Suprapubic skin (tissue), 4 donors: Measurements from ENCODE around the gene TSPAN14. TPM values are rescaled to one million over a fixed set of nuclear protein-coding genes. Genes with fewer than 3 reads are reported as not detected.

Experiments
- DNase-seq, 2 donors: peaks; one replicate each; pipeline ENCODE4 v3.0.0-alpha.2; 2019; ENCODE audit warnings: low spot score in 2 of 2
- H3K27ac ChIP-seq: fragments of 200-600 bp; sonication (generic); one replicate; pipeline ENCODE4 v1.5.1; 2019
- H3K27me3 ChIP-seq: fragments of 200-600 bp; sonication (generic); one replicate; pipeline ENCODE4 v1.5.1; 2019
- H3K36me3 ChIP-seq: fragments of 200-600 bp; sonication (generic); one replicate; pipeline ENCODE4 v1.5.1; 2019
- H3K4me1 ChIP-seq: fragments of 200-600 bp; sonication (generic); one replicate; pipeline ENCODE4 v1.5.1; 2019
- H3K4me3 ChIP-seq: fragments of 200-600 bp; sonication (generic); one replicate; pipeline ENCODE4 v1.5.1; 2019; ENCODE audit warnings: mild to moderate bottlenecking
- H3K9me3 ChIP-seq: fragments of 200-600 bp; sonication (generic); one replicate; pipeline ENCODE4 v1.5.1; 2019
- CTCF ChIP-seq, 2 donors: fragments of 200-600 bp in 1 of 2; fragments of 450-650 bp in 1 of 2; sonication (generic) in 1 of 2; IDR thresholded peaks; one replicate each; pipeline ENCODE4 v1.5.1; 2016 to 2019; ENCODE audit warnings: antibody characterized with exemption in 2 of 2, mild to moderate bottlenecking in 1 of 2, moderate library complexity in 1 of 2
- EP300 ChIP-seq: sonication (generic); formaldehyde crosslinking; IDR thresholded peaks from one replicate; pipeline ENCODE4 v1.6.1; 2017; ENCODE audit warnings: antibody characterized with exemption
- POLR2A ChIP-seq, 2 donors: fragments of 450-650 bp; IDR thresholded peaks; one replicate each; pipeline ENCODE4 v1.6.1; 2017; ENCODE audit warnings: antibody characterized with exemption in 2 of 2, mild to moderate bottlenecking in 2 of 2, moderate library complexity in 2 of 2
- POLR2AphosphoS5 ChIP-seq, 3 donors: sonication (generic); formaldehyde crosslinking; IDR thresholded peaks; one replicate each; pipeline ENCODE4 v1.6.1; 2017; ENCODE audit warnings: antibody characterized with exemption in 3 of 3
- WGBS: methylation state at CpG from one replicate; pipeline ENCODE4 v1.1.5; 2018; 5-methylcytosine and 5-hydroxymethylcytosine counted together
- total RNA-seq, 4 donors: library from RNA; depleted of rRNA; stranded (reverse); fragments of >200 nt; gene quantifications; one replicate each; pipeline ENCODE4 v1.1.0, GENCODE V29; 2016

The TSPAN14 gene
- total RNA-seq, 4 donors from 2014 or later, result 99.7 to 145 (median 122) TPM

- WGBS, result 80% methylated on average over 8 of the region's 14 CpGs
- H3K4me3 ChIP-seq, result no peak overlapping the region
- TF ChIP-seq EP300, result no peak
- no peak for TF ChIP-seq CTCF (IDR thresholded peaks at IDR 0.05)
- no peak for TF ChIP-seq POLR2A (IDR thresholded peaks at IDR 0.05)
- TF ChIP-seq POLR2AphosphoS5 (IDR thresholded peaks at IDR 0.05), result no peak
- H3K27ac ChIP-seq, result no peak overlapping the region
- peaks cover 35% of the 10 kb centered on the region for H3K36me3 ChIP-seq
- DNase-seq, result no peak
- peaks cover 95% of the 10 kb centered on the region for H3K4me1 ChIP-seq
- H3K27me3 ChIP-seq, result no peaks in the 10 kb centered on the region
- no peaks in the 10 kb centered on the region for H3K9me3 ChIP-seq
These were observed 33.9 kb downstream of the TSPAN14 start for GRCh38 chr10:80487791-80488538.

- Histone ChIP-seq H3K27ac (no peak overlapping the region), H3K27me3 (no peaks in the 10 kb centered on the region), H3K9me3 (no peaks in the 10 kb centered on the region), H3K4me3 (no peak overlapping the region), H3K36me3 (peaks cover 32% of the 10 kb centered on the region), H3K4me1 (peaks cover 95% of the 10 kb centered on the region)
- 78% methylated on average over 6 of the region's 6 CpGs for WGBS
- no peak for DNase-seq
- TF ChIP-seq CTCF (IDR thresholded peaks at IDR 0.05) (no peak), POLR2AphosphoS5 (IDR thresholded peaks at IDR 0.05) (no peak), POLR2A (IDR thresholded peaks at IDR 0.05) (no peak), EP300 (no peak)
These were observed 34.5 kb downstream of the TSPAN14 start for GRCh38 chr10:80488539-80489066.

GRCh38 chr10:80489371-80490112 is 35.4 kb downstream of the TSPAN14 start:
- no peak for DNase-seq
- Histone ChIP-seq H3K36me3 (peaks cover 32% of the 10 kb centered on the region), H3K4me1 (peaks cover 97% of the 10 kb centered on the region), H3K4me3 (no peak overlapping the region), H3K27ac (no peak overlapping the region), H3K27me3 (no peaks in the 10 kb centered on the region), H3K9me3 (no peaks in the 10 kb centered on the region)
- no peak for TF ChIP-seq POLR2A (IDR thresholded peaks at IDR 0.05)
- TF ChIP-seq POLR2AphosphoS5 (IDR thresholded peaks at IDR 0.05), result no peak
- no peak for TF ChIP-seq CTCF (IDR thresholded peaks at IDR 0.05)
- TF ChIP-seq EP300, result no peak
- 94% methylated on average over 2 of the region's 2 CpGs for WGBS

- no peak for TF ChIP-seq POLR2AphosphoS5 (IDR thresholded peaks at IDR 0.05)
- TF ChIP-seq POLR2A (IDR thresholded peaks at IDR 0.05), result no peak
- TF ChIP-seq CTCF (IDR thresholded peaks at IDR 0.05), result no peak
- no peak for TF ChIP-seq EP300
- Histone ChIP-seq H3K27me3 (no peaks in the 10 kb centered on the region), H3K9me3 (no peaks in the 10 kb centered on the region), H3K4me3 (no peak overlapping the region), H3K4me1 (peaks cover 97% of the 10 kb centered on the region), H3K36me3 (peaks cover 32% of the 10 kb centered on the region), H3K27ac (peak overlapping the region; percentile 58)
- WGBS, result 90% methylated on average over 7 of the region's 7 CpGs
- DNase-seq, result no peak
These were observed 37.4 kb downstream of the TSPAN14 start for GRCh38 chr10:80491251-80492102.
